GM04503 (cell line): ENCODE results near the gene SORL1.
A peak's percentile ranks its signal among the peaks of the same experiment; 100 is the strongest.
"Not testable (repeated sequence)": the region's sequence is repeated elsewhere in the genome, so short reads cannot be mapped to it uniquely, and the experiment has no call there.

Experiments
- DNase-seq: peaks from one replicate; pipeline ENCODE4 v3.0.0-alpha.2; 2012; ENCODE audit warnings: low read depth

Gene SORL1, protein sequence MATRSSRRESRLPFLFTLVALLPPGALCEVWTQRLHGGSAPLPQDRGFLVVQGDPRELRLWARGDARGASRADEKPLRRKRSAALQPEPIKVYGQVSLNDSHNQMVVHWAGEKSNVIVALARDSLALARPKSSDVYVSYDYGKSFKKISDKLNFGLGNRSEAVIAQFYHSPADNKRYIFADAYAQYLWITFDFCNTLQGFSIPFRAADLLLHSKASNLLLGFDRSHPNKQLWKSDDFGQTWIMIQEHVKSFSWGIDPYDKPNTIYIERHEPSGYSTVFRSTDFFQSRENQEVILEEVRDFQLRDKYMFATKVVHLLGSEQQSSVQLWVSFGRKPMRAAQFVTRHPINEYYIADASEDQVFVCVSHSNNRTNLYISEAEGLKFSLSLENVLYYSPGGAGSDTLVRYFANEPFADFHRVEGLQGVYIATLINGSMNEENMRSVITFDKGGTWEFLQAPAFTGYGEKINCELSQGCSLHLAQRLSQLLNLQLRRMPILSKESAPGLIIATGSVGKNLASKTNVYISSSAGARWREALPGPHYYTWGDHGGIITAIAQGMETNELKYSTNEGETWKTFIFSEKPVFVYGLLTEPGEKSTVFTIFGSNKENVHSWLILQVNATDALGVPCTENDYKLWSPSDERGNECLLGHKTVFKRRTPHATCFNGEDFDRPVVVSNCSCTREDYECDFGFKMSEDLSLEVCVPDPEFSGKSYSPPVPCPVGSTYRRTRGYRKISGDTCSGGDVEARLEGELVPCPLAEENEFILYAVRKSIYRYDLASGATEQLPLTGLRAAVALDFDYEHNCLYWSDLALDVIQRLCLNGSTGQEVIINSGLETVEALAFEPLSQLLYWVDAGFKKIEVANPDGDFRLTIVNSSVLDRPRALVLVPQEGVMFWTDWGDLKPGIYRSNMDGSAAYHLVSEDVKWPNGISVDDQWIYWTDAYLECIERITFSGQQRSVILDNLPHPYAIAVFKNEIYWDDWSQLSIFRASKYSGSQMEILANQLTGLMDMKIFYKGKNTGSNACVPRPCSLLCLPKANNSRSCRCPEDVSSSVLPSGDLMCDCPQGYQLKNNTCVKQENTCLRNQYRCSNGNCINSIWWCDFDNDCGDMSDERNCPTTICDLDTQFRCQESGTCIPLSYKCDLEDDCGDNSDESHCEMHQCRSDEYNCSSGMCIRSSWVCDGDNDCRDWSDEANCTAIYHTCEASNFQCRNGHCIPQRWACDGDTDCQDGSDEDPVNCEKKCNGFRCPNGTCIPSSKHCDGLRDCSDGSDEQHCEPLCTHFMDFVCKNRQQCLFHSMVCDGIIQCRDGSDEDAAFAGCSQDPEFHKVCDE (N-terminal part only)

DNA sequence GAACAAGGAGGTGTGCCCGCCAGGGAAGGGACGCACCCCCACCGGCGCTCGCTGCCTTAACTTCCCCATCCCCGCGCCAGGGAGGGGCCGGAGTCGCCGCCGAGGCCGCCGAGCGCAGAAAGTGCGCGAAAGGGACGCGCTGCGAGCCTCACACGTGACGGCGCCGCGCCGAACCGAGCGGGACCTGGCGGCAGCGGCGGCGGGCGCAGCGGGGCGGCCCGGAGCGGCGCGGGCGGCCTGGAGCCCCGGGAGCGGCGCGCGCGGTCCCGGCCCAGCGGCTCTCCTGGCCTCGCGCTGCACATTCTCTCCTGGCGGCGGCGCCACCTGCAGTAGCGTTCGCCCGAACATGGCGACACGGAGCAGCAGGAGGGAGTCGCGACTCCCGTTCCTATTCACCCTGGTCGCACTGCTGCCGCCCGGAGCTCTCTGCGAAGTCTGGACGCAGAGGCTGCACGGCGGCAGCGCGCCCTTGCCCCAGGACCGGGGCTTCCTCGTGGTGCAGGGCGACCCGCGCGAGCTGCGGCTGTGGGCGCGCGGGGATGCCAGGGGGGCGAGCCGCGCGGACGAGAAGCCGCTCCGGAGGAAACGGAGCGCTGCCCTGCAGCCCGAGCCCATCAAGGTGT is at the start of gene SORL1:
Gene SORL1, plus strand, starts transcription at position 329 of the 623 bp plus-strand sequence. Its CDS starts 18 bp downstream, at position 347.
- no peak for DNase-seq

- no peak for DNase-seq
Measured at GRCh38 chr11:121405646-121406045, 46.5 kb upstream of the SORL1 start.

GRCh38 chr11:121406291-121406690 is 45.8 kb upstream of the SORL1 start:
- no peak for DNase-seq

- no peak for DNase-seq
Measured at GRCh38 chr11:121408830-121409229, 43.3 kb upstream of the SORL1 start.

DNA sequence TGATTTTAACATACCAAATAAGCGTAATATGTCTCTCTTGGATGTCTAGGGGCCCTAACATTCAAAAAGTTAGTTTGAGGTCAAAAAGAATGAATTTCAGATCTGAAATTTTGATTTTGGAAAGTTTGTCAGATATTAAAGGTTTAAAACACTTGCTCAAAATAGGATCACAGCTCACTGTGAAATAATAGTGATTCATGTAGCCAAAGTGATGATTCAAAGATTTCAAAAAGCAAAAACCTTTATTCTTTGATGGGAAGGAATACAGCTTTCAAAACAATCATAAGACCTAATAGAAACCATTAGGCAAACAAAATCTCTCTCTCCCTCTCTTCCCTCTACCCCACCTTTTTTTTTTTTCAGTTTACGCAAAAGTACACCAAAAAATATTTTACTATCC is 42.1 kb upstream of the SORL1 start:
- DNase-seq: not testable (repeated sequence)

GRCh38 chr11:121411330-121411729 is 40.8 kb upstream of the SORL1 start:
- not testable (repeated sequence) for DNase-seq

- no peak for DNase-seq
Measured at GRCh38 chr11:121412000-121412587, 40.0 kb upstream of the SORL1 start.

- no peak for DNase-seq
Measured at GRCh38 chr11:121412711-121413415, 39.3 kb upstream of the SORL1 start.

- DNase-seq: no peak
Measured at GRCh38 chr11:121414141-121414913, 37.8 kb upstream of the SORL1 start.

DNA sequence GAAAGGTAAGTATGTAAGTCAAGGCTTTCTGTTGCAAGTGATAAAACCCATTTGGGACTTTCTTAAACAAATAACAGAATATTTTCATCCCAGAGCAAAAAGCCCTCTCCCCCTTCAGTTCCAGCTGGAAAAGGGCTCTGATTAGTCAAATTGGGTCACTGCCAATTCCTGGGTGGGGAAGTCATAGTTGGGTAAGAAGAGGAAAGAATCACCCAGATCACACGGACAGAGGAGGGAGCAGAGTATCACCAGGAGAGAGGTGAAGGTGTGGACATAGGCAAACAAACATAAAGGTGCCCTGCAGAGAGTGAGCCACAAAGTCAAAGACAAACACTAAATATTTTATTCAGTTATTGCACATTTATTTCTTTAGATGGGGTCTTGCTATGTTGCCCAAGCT is 36.3 kb upstream of the SORL1 start:
- no peak for DNase-seq

- DNase-seq: peak; percentile 60
Measured at GRCh38 chr11:121417055-121417551, 35.0 kb upstream of the SORL1 start.

DNA sequence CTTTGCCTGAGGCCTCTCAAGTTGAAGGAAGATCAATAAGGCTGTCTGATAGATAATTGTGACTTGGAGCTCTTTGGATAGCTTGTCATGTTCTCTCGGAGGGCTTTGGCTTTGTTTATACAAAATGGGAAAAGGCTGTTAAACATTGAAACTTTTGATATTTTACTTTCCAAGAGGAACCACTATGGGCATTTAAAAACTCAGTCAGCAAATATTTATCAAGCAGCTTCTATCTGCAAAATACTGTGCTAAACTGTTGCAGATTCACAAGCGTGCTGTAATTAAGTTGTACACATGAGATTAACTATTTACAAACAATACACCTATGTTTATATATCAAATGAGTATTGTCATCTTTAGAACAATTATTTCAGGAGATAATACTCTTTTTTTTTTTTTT is 34.5 kb upstream of the SORL1 start:
- no peak for DNase-seq

DNA sequence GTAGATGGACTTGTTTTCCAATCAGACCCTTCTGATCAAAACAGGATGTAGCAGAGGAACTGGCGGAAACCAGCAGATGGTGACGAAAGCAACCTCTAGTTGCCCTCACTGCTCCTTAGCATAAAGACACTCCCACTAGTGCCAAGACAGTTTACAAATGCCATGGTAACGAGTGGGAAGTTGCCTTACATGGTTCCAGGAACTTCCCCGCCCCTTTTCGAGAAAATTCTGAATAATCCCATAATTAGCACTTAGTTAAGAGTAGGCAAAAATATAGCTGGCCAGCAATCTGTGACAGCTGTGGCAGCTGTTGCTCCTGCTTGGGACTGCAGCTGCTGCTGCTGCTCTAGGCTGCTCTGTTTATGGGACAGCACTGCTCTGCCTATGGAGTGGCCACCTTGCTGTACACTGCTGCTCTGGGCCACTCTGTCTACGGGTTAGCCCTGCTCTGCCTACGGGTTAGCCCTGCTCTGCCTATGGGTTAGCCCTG is 33.4 kb upstream of the SORL1 start:
- no peak for DNase-seq

DNA sequence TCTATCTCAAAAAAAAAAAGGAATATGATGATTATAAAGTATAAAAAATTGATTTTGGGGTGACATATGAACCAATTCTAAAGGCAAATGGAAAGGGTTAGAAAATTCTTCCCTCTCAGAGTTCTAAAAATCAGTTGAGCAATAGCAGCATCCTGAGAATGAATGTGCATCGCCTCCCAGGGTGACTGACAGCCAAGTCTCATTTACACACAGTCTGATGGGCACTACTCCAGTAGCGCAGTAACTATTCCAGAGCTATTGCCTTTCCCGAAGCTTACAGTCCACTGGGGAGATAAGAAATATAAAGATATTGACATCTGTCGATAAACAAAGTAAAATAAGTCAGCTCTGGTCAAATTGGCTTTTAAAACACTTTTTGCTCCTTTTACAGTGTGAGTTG is 32.3 kb upstream of the SORL1 start:
- DNase-seq: no peak

DNA sequence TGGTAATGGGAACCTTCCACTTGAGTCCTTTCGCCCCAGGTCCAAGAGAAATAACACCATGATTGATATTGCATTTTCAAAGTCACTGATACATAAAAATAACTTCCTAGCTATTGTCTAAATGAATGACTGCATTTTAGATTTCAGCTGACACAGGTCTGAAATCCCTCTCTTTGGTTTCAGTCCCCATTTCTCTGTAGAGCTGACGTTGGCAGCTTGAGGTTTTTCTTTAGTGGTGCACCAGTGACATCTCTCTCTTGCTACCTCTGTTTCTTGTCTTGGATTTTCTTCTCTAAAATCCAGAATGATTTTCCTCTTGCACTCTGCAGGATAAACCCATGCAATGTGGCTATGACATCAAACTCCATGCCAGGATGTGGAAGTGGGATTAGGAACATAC is 31.7 kb upstream of the SORL1 start:
- DNase-seq: no peak

- no peak for DNase-seq
Measured at GRCh38 chr11:121421149-121421901, 30.8 kb upstream of the SORL1 start.

DNA sequence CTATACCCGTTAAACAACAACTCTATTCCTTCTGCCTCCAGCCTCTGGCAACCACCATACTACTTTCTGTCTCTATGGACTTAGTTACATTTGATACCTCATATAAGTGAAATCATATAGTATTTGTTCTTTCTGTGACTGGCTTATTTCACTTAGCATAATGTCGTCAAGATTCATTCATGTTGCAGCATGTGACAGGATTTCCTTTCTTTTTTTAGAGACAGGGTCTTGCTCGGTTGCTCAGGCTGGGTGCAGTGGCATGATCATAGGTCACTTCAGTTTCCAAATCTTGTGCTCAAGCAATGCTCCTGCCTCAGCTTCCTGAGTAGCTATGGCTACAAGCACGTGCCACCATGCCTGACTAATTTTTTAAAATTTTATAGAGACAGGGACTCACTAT is 29.4 kb upstream of the SORL1 start:
- DNase-seq: no peak

- no peak for DNase-seq
Measured at GRCh38 chr11:121425828-121426227, 26.3 kb upstream of the SORL1 start.
